CD4-positive, CD25-positive, alpha-beta regulatory T cell (primary cell): Measurements from ENCODE around the gene CREB3L2. TPM values are rescaled to one million over a fixed set of nuclear protein-coding genes. Genes with fewer than 3 reads are reported as not detected.

Experiments used
- ATAC-seq, 2 donors: fragments of 150-1000 bp; cut with Tn5 transposase; one replicate each; pipeline ENCODE4 v1.10.0; 2021; ENCODE audit warnings: low read depth in 2 of 2, moderate number of reproducible peaks in 2 of 2, moderate library complexity in 1 of 2
- DNase-seq, 3 donors: peaks; one replicate each; pipeline versions ENCODE4 v3.0.0 to v3.0.0-alpha.2; 2012 to 2022; ENCODE audit warnings: mixed read lengths in 1 of 3
- H3K27ac ChIP-seq: one replicate; pipeline ENCODE4 v1.7.0; 2013; ENCODE audit warnings: mild to moderate bottlenecking, low read length; ENCODE audit not compliant: insufficient read depth, poor library complexity, severe bottlenecking
- H3K27me3 ChIP-seq: one replicate; pipeline ENCODE4 v1.7.0; 2013; ENCODE audit warnings: low read length; ENCODE audit not compliant: control insufficient read depth, insufficient read depth
- H3K36me3 ChIP-seq: one replicate; pipeline ENCODE4 v1.7.0; 2013; ENCODE audit warnings: mild to moderate bottlenecking, low read length, moderate library complexity; ENCODE audit not compliant: control insufficient read depth, insufficient read depth
- H3K4me1 ChIP-seq: 2 replicates; pipeline ENCODE4 v1.7.0; 2013; ENCODE audit warnings: mild to moderate bottlenecking, low read length; ENCODE audit not compliant: insufficient read depth, control insufficient read depth, poor library complexity, severe bottlenecking
- H3K4me3 ChIP-seq: one replicate; pipeline ENCODE4 v1.7.0; 2013; ENCODE audit warnings: low read depth, mild to moderate bottlenecking, low read length, moderate library complexity
- H3K9me3 ChIP-seq, 2 experiments: 1 replicate in 1 of 2; 2 replicates in 1 of 2; pipeline ENCODE4 v1.7.0; 2013; ENCODE audit warnings: low read length in 2 of 2, mild to moderate bottlenecking in 1 of 2, moderate library complexity in 1 of 2; ENCODE audit not compliant: control insufficient read depth in 2 of 2
- H3K27ac Mint-ChIP-seq, 3 donors: one replicate each; pipeline ENCODE4 v1.8.0; 2020 to 2022; ENCODE audit warnings: mild to moderate bottlenecking in 3 of 3, mixed read lengths in 3 of 3, moderate library complexity in 2 of 3
- H3K27me3 Mint-ChIP-seq: one replicate; pipeline ENCODE4 v1.8.0; 2022; ENCODE audit warnings: mild to moderate bottlenecking, mixed read lengths
- H3K36me3 Mint-ChIP-seq: one replicate; pipeline ENCODE4 v1.8.0; 2020; ENCODE audit warnings: mixed read lengths
- H3K4me1 Mint-ChIP-seq, 4 donors: one replicate each; pipeline ENCODE4 v1.8.0; 2020 to 2022; ENCODE audit warnings: mixed read lengths in 4 of 4, mild to moderate bottlenecking in 1 of 4
- H3K4me3 Mint-ChIP-seq, 4 donors: one replicate each; pipeline ENCODE4 v1.8.0; 2020 to 2022; ENCODE audit warnings: mild to moderate bottlenecking in 4 of 4, mixed read lengths in 4 of 4, moderate library complexity in 3 of 4
- H3K9me3 Mint-ChIP-seq, 7 donors: one replicate each; pipeline ENCODE4 v1.8.0; 2020 to 2022; ENCODE audit warnings: mixed read lengths in 7 of 7, mild to moderate bottlenecking in 3 of 7, moderate library complexity in 2 of 7
- polyA plus RNA-seq, 4 donors: library from polyadenylated mRNA; unstranded; fragments of 300-500 nt; fragmentation: Illumina TruSeq; gene quantifications; one replicate each; pipeline ENCODE4 v1.2.3, GENCODE V29; 2021
- total RNA-seq: library from RNA; stranded (reverse); gene quantifications from one replicate; pipeline ENCODE4 v1.2.3, GENCODE V29; 2022

The CREB3L2 gene
- total and polyA plus RNA-seq, 5 donors from 2014 or later, result 12.0 to 27.3 (median 15.9) TPM

DNA sequence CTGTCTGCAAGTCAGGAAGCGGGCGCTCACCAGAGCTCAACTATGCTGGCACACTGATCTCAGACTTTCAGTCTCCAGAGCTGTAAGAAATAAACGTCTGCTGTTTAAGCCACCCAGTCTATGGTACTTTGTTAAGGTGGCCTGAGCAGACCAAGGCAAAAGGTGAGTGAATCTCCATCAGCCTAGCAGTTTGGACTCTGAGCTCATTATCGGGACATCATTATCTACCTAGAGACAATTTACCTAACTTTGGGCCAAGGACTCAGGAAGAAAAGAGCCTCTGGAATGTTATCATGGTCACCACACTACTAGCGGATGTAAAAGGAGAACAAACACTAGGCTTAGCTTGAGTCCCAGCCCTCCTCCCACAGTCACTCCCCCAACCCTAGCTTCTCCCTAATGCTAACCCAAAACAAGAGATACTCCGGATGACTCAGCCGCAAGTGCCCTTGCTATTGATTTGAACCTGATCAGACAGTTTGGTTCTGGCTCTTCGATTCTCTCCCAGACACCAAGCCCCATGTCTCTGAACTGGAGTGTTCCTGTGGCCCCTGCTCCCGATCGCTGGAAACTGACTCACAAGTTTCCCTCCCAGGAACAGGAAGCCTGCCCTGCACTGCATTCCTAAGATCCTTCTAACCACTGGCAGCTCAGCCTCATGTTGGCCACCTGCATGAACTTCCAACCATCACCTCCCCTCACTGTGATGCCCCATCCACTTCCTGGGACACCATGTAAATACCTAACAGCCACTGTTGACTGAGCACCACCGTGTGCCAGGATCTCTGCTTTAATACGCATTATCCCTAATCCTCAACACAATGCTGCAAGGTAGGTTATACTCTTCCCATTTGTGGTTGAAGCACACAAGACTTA lies 34.5 kb downstream of the CREB3L2 start:
- Mint-ChIP-seq H3K36me3 (peaks cover 14% of the 10 kb centered on the region), H3K9me3 (peaks cover 0 to 2% (median 0%) of the 10 kb centered on the region in 7 donors), H3K4me3 (no peak overlapping the region), H3K4me1 (peaks cover 8 to 33% (median 19%) of the 10 kb centered on the region in 4 donors), H3K27ac (peak overlapping the region in 2 of 3 donors; percentile 53 to 65), H3K27me3 (no peaks in the 10 kb centered on the region)
- no peak overlapping the region for H3K27ac ChIP-seq
- H3K9me3 ChIP-seq, result no peaks in the 10 kb centered on the region
- no peaks in the 10 kb centered on the region for H3K27me3 ChIP-seq
- H3K36me3 ChIP-seq, result no peaks in the 10 kb centered on the region
- no peak for ATAC-seq
- no peaks in the 10 kb centered on the region for H3K4me1 ChIP-seq
- no peak for DNase-seq
- no peak overlapping the region for H3K4me3 ChIP-seq

DNA sequence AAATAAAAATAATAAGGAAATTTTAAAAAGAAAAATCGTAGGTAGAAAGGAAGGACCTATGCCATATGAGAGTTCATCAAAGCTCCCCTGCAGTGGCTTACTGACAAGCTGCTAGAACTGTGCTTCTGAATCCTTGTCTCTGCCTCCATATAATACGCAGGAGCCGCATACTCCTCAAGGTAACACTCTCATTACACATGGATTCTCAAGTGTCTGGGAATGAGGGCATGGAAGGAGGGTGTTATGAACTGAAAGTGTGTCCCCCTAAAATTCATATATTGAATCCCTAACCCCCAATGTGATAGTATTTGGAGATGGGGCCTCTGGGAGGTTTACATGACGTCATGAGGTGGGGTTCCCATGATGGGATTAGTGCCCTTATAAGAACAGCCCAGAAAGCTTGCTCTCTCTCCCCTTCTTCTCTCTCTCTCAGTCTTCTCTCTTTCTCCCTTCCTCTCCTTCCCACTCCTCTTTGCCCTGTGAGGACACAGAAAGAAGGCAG lies 35.2 kb downstream of the CREB3L2 start:
- no peak overlapping the region for H3K4me3 ChIP-seq
- Mint-ChIP-seq H3K4me1 (peaks cover 8 to 36% (median 22%) of the 10 kb centered on the region in 4 donors), H3K36me3 (peaks cover 14% of the 10 kb centered on the region), H3K27ac (peak overlapping the region in 2 of 3 donors; percentile 53), H3K9me3 (peaks cover 0 to 2% (median 0%) of the 10 kb centered on the region in 7 donors), H3K27me3 (no peaks in the 10 kb centered on the region), H3K4me3 (no peak overlapping the region)
- H3K36me3 ChIP-seq, result peaks cover under 1% of the 10 kb centered on the region
- no peaks in the 10 kb centered on the region for H3K27me3 ChIP-seq
- H3K9me3 ChIP-seq, result no peaks in the 10 kb centered on the region
- no peak for DNase-seq
- H3K4me1 ChIP-seq, result no peaks in the 10 kb centered on the region
- ATAC-seq, result no peak
- no peak overlapping the region for H3K27ac ChIP-seq

DNA sequence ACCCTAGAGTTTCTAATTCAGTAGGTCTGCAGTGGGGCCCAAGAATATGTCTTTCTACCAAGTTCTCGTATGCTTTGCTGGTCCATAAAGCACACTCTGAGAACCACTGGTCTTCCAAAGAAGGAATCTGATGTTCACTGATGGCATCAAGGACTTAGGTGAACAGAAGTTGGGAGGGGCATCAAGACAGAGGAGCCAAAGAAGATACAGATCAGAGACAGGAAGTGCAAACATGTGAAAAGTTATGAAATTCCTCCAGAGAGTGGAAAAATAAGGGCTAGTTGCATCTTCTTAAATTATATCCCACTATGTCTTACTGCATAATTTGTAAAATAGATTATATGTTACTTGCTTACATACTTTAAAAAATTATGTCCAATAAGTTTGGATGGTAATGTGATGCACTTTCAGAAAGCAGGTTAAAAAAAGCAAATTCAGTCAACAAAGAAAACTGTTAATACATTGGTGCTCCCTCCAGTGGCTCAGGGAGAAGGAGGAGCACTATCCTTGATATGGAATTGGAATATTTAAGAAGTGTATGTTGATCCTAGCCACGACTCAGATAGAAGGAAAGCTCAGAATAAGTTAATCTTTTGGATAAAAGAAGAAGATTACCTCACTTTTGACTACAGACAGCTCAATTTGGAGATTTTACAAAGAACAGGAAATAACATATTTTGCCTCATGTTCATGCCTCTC lies 35.8 kb downstream of the CREB3L2 start:
- no peaks in the 10 kb centered on the region for H3K9me3 ChIP-seq
- no peak overlapping the region for H3K4me3 ChIP-seq
- Mint-ChIP-seq H3K4me3 (no peak overlapping the region), H3K27ac (peak overlapping the region in 2 of 3 donors; percentile 2 to 57), H3K4me1 (peaks cover 8 to 39% (median 23%) of the 10 kb centered on the region in 4 donors), H3K27me3 (no peaks in the 10 kb centered on the region), H3K9me3 (peaks cover 0 to 2% (median 0%) of the 10 kb centered on the region in 7 donors), H3K36me3 (peaks cover 14% of the 10 kb centered on the region)
- ATAC-seq (no peak), DNase-seq (no peak)
- no peaks in the 10 kb centered on the region for H3K4me1 ChIP-seq
- H3K27ac ChIP-seq, result no peak overlapping the region
- H3K36me3 ChIP-seq, result peaks cover 2% of the 10 kb centered on the region
- no peaks in the 10 kb centered on the region for H3K27me3 ChIP-seq

DNA sequence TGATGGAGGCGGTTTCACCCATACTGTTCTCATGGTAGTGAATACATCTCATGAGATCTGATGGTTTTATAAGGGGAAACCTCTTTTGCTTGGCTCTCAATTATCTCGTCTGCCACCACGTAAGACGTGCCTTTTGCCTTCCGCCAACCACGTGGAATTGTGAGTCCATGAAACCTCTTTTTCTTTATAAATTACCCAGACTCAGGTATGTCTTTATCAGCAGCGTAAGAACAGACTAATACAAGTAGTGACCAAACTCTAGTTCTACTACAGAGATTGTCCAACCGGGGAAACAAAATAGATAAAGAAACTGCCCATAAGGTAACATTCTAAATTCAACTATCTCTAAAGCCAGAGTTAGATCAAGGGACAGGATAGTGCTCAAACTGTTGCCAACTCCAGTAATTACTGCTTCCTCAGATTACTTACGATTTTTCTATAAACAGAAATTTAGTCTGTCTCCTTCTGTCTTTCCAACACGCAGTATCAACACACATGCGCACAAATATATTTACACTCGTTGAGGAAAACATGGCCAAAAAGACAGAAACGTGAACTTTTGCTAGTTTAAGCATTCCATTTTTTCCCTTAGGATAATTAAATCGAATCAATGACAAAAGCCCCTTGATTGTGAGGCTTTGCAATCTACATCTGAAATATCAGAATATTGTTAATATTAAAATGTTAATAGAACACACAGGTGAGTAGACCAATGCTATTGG lies 36.9 kb downstream of the CREB3L2 start:
- no peaks in the 10 kb centered on the region for H3K4me1 ChIP-seq

DNA sequence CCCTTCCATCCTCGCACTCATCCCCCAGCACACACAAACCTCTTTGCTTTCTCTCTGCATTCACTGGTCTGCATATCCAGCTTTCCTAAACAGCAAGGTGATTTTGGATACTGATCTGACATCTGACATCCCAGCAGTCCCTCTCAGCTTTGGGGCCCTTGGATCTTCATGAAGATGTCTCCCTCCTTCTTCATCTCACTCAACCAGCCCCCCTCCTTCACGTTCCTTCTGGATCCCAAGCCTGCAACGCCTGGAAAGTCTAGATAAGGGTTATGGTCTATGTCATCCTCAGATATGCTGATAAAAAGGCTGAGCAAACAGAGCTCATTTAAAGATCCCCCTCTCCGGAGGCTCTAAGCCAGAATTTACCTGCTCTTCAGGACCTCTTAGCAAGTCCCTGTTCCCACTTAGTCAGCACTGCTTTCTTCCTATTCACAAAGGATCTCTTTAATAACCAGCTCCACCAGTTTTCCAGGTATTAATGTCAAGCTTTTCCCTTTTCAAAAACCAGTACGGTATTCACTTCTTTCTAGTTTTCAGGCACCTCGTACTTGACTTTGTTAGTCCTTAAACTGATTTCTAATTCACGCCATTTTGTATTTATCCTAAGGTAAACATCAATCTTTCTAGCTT lies 38.9 kb downstream of the CREB3L2 start:
- Histone ChIP-seq H3K36me3 (peaks cover 2% of the 10 kb centered on the region), H3K9me3 (no peaks in the 10 kb centered on the region), H3K27ac (no peak overlapping the region), H3K27me3 (no peaks in the 10 kb centered on the region), H3K4me1 (no peaks in the 10 kb centered on the region), H3K4me3 (no peak overlapping the region)
- Mint-ChIP-seq H3K4me1 (peaks cover 8 to 41% (median 22%) of the 10 kb centered on the region in 4 donors), H3K27me3 (no peaks in the 10 kb centered on the region), H3K4me3 (no peak overlapping the region), H3K9me3 (no peaks in the 10 kb centered on the region), H3K36me3 (peaks cover 19% of the 10 kb centered on the region), H3K27ac (no peak overlapping the region)
- no peak for ATAC-seq
- no peak for DNase-seq

More for the DNA sequence above, 36.9 kb downstream of the CREB3L2 start:
- no peaks in the 10 kb centered on the region for H3K27me3 Mint-ChIP-seq
- peaks cover 0 to 2% (median 0%) of the 10 kb centered on the region in 7 donors for H3K9me3 Mint-ChIP-seq
- no peak overlapping the region for H3K4me3 ChIP-seq
- H3K4me3 Mint-ChIP-seq, result no peak overlapping the region
- H3K36me3 Mint-ChIP-seq, result peaks cover 16% of the 10 kb centered on the region
- H3K4me1 Mint-ChIP-seq, result peaks cover 8 to 40% (median 24%) of the 10 kb centered on the region in 4 donors
- peak overlapping the region in 1 of 3 donors; percentile 3 for H3K27ac Mint-ChIP-seq
- H3K9me3 ChIP-seq, result no peaks in the 10 kb centered on the region
- ATAC-seq (no peak), DNase-seq (no peak)
- peaks cover 2% of the 10 kb centered on the region for H3K36me3 ChIP-seq
- H3K27ac ChIP-seq, result no peak overlapping the region
- H3K27me3 ChIP-seq, result no peaks in the 10 kb centered on the region

DNA sequence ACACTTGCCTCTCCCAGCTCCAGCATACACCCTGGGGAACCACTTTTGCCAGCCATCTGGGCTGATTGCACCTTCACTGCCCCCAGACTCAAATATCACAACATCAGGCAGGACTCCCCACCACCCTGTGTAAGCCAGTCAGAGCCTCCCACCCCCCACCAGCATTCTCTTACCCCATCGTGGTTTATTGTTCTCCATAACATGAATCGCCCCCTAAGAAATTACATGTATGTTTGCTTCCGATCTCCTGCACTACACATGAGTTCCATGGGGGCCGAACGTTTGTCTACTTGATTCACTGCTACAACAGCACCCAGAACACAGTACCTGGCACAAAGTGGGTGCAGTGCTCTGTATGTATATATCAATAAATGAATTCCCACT lies 39.4 kb downstream of the CREB3L2 start:
- Mint-ChIP-seq H3K4me1 (peaks cover 8 to 36% (median 20%) of the 10 kb centered on the region in 4 donors), H3K27ac (no peak overlapping the region), H3K36me3 (peaks cover 15% of the 10 kb centered on the region), H3K4me3 (no peak overlapping the region), H3K9me3 (no peaks in the 10 kb centered on the region), H3K27me3 (no peaks in the 10 kb centered on the region)
- no peaks in the 10 kb centered on the region for H3K4me1 ChIP-seq
- H3K9me3 ChIP-seq, result no peaks in the 10 kb centered on the region
- peaks cover 2% of the 10 kb centered on the region for H3K36me3 ChIP-seq
- no peaks in the 10 kb centered on the region for H3K27me3 ChIP-seq
- DNase-seq, result no peak
- no peak for ATAC-seq
- no peak overlapping the region for H3K27ac ChIP-seq
- no peak overlapping the region for H3K4me3 ChIP-seq
